Mucosa of stomach (tissue), 1 donor: ENCODE measurements around the gene SGSH.

Source experiments
- H3K27me3 ChIP-seq: one replicate; pipeline ENCODE4 v1.7.0; 2013; ENCODE audit warnings: mild to moderate bottlenecking, low read length; ENCODE audit not compliant: control insufficient read depth, insufficient read depth
- H3K36me3 ChIP-seq: one replicate; pipeline ENCODE4 v1.7.0; 2013; ENCODE audit warnings: low read length; ENCODE audit not compliant: control insufficient read depth, insufficient read depth
- H3K4me1 ChIP-seq: one replicate; pipeline ENCODE4 v1.7.0; 2013; ENCODE audit warnings: mild to moderate bottlenecking, low read length; ENCODE audit not compliant: control insufficient read depth, insufficient read depth
- H3K4me3 ChIP-seq: one replicate; pipeline ENCODE4 v1.7.0; 2013; ENCODE audit warnings: low read length
- H3K9ac ChIP-seq: one replicate; pipeline ENCODE4 v1.7.0; 2013; ENCODE audit warnings: mild to moderate bottlenecking, low read length, moderate library complexity
- H3K9me3 ChIP-seq: one replicate; pipeline ENCODE4 v1.7.0; 2013; ENCODE audit warnings: mild to moderate bottlenecking, low read length, moderate library complexity; ENCODE audit not compliant: control insufficient read depth
- donor health status: Pancreatic carcinoma.

SGSH gene

GRCh38 chr17:80169107-80169506 lies 51.0 kb downstream of the SGSH start:
- Histone ChIP-seq H3K4me3 (no peak overlapping the region), H3K36me3 (no peaks in the 10 kb centered on the region), H3K4me1 (no peaks in the 10 kb centered on the region), H3K9ac (no peak overlapping the region), H3K27me3 (no peaks in the 10 kb centered on the region), H3K9me3 (no peaks in the 10 kb centered on the region)

DNA sequence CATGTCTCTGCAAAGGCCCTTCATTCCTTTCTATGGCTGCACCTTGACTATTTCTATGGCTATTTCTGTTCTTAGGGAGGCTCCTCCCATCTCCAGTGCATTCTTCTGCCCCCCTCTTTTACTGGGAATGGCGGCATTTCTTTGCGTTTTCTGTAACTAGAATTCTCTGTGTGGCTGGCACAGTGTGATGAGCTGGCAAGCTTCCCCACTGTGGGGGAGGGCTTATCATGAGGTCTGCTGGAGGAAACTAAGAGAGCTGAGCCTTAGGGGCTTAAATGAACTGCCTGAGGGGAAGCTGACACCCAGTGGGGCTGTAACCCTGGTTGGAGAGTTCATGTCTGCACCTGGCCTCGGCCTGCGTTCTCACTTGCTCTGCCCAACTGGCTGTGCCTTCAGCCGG lies 51.8 kb downstream of the SGSH start:
- Histone ChIP-seq H3K4me1 (no peaks in the 10 kb centered on the region), H3K27me3 (no peaks in the 10 kb centered on the region), H3K9me3 (no peaks in the 10 kb centered on the region), H3K4me3 (no peak overlapping the region), H3K9ac (no peak overlapping the region), H3K36me3 (no peaks in the 10 kb centered on the region)

- Histone ChIP-seq H3K9me3 (no peaks in the 10 kb centered on the region), H3K36me3 (no peaks in the 10 kb centered on the region), H3K4me1 (no peaks in the 10 kb centered on the region), H3K27me3 (no peaks in the 10 kb centered on the region), H3K9ac (no peak overlapping the region), H3K4me3 (no peak overlapping the region)
Observed at GRCh38 chr17:80166446-80166845, 53.7 kb downstream of the SGSH start.

DNA sequence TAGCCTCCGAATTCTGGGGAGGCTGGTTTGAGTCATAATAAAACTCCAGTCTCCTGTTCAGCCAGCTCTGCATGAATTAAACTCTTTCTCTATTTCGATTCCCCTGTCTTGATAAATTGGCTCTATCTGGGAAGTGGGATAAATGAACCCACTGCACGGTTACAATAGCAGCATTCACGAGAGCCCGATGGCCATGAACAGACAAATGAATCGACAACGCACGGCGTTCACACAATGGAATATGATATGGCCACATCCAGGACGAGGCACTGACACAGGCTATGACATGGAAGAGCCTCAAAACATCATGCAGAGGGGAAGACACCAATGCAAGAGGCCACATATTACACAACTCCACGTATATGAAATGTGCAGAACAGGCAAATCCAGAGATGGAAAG lies 55.9 kb downstream of the SGSH start:
- Histone ChIP-seq H3K9me3 (no peaks in the 10 kb centered on the region), H3K27me3 (no peaks in the 10 kb centered on the region), H3K4me1 (no peaks in the 10 kb centered on the region), H3K4me3 (no peak overlapping the region), H3K9ac (no peak overlapping the region), H3K36me3 (no peaks in the 10 kb centered on the region)

- Histone ChIP-seq H3K36me3 (no peaks in the 10 kb centered on the region), H3K4me1 (no peaks in the 10 kb centered on the region), H3K9ac (no peak overlapping the region), H3K9me3 (no peaks in the 10 kb centered on the region), H3K27me3 (no peaks in the 10 kb centered on the region), H3K4me3 (no peak overlapping the region)
Observed at GRCh38 chr17:80163336-80163735, 56.8 kb downstream of the SGSH start.

GRCh38 chr17:80160536-80160935 lies 59.6 kb downstream of the SGSH start:
- Histone ChIP-seq H3K4me3 (no peak overlapping the region), H3K27me3 (no peaks in the 10 kb centered on the region), H3K4me1 (no peaks in the 10 kb centered on the region), H3K36me3 (no peaks in the 10 kb centered on the region), H3K9me3 (no peaks in the 10 kb centered on the region), H3K9ac (no peak overlapping the region)
